GM19468 (cell line): Measurements from ENCODE around the gene FRMPD4.

ENCODE experiments used
- ATAC-seq: cut with Tn5 transposase; IDR thresholded peaks from one replicate; pipeline ENCODE4 v1.9.1; 2021; ENCODE audit warnings: mild to moderate bottlenecking, moderate library complexity, moderate number of reproducible peaks; ENCODE audit not compliant: unreplicated experiment; ENCODE audit errors: extremely low read depth

Gene FRMPD4

DNA sequence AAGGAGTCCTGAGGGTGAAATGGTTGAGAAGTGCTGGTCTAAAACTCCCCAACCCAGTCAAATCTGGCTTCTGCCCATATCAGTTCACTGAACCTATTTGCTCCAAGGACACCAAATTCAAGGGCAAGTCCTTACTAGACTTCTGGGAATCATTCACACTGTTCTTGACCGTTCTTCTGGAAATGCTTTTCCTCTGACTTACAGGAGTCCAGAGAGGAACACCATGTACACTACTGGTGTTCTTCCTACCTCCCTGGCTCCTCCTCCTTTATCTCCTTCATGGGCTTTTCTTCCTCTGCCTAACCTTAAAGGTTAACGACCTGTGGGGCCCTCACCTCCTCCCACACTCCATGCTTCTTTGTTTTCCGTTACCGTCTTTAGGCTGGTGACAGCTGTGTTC is 281.3 kb downstream of the FRMPD4 start:
- ATAC-seq = no peak

- ATAC-seq = no peak
Measured at GRCh38 chrX:12421918-12422317, 283.6 kb downstream of the FRMPD4 start.

DNA sequence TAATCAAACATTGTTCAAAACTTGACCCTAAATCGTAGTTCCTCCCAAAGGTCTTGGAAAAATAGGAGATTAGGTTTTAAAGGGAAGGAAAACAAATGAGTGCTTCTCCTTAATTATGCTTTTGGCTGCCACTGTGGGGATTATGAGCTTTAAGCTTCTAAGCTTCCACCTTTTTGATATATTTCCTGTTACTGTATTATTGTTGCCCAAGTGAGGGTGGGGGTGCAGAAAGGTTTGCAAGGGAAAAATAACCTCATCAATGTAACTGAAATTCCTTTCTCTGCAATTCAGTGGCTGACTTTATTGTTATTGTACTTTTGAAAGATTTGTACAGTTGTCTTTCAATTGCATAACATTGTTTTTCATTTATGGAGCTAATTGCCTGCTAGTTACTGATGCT is 285.1 kb downstream of the FRMPD4 start:
- ATAC-seq = no peak

DNA sequence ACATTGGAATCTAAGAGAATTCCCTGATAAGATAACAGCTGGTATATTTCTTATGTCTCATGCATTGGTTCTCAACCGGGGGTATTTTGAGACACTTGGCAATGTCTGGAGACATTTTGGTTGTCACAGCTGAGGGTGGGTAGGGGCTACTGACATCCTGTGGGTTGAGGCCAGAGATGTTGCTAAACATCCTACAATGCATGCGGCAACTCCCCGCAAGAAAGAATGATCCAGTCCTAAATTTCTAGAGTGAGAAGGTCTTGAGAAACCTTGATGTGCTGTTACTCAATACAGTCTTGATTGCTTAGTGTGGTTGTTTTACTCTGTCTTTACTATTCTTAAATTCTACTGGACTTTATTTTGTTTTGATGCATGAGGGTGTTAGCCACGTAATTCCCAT is 287.2 kb downstream of the FRMPD4 start:
- ATAC-seq = no peak

DNA sequence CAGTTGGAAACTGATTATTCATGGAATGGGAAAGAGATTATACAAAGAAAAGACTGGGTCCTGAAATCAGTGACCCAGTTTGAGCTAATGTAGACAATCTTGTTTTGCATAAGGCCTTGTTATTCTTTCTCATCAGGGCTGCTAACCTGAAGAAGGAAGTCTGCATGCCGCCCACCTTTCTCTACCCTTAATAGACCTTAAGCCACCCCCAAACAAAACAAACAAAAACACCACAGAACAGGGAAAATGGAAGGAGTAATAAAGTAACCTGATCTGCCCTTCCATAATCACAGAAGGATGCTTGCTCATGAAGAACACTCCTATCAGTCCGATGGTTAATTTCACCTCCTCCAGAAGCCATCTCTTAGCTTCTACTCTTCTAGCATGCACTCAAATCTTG is 288.1 kb downstream of the FRMPD4 start:
- no peak for ATAC-seq

GRCh38 chrX:12434493-12434892 is 296.2 kb downstream of the FRMPD4 start:
- no peak for ATAC-seq

DNA sequence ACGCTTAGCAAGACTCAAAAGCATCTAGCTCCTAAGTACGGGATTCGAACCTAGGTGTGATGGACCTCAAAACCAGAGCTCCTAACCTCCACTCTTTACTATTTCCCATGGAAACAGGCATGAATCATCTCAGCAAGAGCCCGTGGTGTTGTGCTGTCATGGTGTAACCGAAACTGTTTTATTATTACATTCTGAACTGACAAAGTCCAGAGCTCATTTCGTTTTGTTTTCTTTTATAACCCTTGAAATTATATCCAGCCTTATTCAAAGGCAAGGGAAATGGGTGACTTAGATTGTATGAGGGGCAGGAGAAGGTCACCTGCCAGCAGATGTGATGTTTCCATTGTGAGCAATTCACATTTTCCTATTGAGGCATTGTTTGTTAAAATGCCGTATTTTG is 301.1 kb downstream of the FRMPD4 start:
- no peak for ATAC-seq

DNA sequence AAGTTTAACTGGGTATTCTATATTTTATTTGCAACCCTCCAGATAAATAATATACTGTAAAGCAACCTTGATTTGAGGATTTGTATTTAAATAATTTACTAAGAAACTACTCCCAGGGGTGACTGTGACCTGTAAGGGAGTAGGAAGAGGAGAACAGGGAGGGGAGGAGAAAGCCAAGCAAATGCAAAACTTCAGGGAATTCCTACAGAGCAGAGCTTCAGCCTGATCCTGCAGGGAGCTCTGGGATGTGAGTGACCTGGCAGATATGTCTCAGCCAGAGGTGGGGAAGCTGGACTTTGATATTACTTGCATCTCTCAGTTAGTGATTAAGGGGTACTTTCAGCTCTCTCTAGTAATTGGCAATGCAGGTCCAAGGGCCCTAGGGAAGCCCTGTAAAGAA is 302.0 kb downstream of the FRMPD4 start:
- no peak for ATAC-seq

- ATAC-seq = no peak
Measured at GRCh38 chrX:12441381-12442128, 303.3 kb downstream of the FRMPD4 start.

DNA sequence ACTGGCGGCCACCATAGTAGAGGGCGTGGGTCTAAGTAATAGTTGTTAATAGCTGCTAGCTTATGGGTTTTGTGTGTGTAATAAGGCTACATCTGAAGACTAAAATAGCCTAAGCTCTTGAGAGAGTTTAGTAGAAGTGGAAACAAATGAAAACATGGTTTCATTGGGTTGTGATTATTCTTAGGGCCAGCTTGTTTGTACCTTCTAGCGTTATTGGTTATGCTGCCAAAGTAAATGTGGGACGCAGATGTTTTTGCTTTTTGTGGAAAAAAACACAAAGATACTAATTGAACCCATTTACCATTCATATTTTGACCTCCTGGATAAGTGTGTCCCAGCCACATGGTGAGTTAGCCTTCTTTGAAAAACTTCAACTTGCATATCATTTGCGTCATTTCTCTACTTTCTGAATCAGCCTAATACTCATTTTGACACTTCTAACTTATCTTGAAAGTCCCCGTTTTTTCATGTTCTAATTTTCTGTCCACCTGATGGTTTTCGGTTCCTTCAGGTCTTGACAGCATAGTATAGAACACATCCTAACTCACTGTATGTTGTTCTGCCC is 305.3 kb downstream of the FRMPD4 start:
- ATAC-seq = peak; percentile 70

DNA sequence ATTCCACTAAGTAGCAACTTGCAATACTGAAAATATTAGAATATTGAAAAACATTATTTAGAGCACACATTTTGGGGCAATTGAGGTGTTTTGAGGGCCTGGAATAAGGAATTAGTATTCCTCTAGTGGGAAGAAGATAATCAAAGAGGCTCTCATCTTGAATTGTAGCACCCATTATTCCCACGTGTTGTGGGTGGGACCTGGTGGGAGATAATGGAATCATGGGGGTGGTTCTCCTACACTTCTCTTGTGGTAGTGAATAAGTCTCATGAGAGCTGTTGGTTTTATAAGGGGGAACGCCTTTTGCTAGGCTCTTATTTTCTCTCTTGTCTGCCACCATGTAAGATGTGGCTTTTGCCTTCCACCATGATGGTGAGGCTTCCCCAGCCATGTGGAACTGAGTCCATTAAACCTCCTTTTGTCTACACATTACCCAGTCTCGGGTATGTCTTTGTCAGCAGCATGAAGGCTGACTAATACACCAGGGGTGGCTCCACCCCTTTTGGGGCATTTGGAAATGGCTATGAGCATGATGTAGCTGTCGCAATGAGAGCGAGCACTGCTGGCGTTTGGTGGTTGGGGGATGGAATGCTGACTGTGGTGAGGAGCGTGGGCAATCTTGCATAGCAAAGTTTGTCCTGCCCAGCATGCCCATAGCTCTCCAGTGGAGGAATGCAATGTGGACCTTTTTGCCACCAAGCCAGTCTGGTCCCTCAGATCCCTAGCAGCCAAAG is 308.2 kb downstream of the FRMPD4 start:
- no peak for ATAC-seq

DNA sequence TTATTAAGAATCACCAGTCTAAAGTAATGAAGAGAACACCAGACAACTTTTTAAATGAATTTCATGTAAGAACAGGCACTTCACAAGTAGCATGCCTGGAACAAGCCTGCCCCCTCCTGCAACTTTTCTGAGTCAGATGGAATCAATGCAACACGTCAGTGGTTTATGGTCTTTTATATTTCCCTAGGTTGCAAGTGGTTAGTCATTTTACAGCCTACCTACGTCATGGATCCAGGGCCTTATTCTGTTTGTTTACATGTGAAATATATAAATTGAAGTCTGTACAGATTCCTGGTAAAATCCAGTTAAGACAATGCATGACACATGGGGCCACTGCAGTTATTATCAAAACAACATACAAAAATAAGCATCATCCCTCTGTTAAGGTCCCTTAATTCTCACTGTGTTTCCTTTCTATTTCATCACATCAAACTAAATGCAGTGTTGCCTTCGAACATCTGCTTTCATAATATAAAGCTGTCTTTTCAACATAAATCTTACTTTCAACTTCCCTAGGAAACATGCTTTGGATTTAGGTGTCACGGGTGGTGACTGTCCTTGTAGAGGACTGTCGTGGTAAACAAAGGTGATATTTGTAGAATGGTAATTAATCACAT is 309.3 kb downstream of the FRMPD4 start:
- no peak for ATAC-seq

DNA sequence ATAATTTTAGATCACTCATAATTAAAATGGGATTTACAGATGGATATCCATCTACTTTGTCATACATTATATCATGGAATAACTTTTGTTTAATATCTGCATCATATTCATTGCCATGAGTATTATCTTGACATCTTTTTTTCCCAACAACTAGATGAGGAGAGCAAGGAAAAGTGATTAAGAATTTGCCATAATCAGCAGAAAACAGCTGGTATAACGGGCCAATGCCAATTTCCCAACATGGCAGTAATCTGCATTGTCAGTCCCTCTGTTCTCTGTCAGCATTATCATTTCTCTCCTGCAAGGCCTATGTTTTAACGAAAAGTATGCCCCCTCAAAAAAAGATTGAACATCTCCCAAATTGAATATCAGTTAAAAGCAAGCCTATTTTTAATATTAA is 314.0 kb downstream of the FRMPD4 start:
- no peak for ATAC-seq

GRCh38 chrX:12460929-12461328 is 322.7 kb downstream of the FRMPD4 start:
- ATAC-seq = no peak

DNA sequence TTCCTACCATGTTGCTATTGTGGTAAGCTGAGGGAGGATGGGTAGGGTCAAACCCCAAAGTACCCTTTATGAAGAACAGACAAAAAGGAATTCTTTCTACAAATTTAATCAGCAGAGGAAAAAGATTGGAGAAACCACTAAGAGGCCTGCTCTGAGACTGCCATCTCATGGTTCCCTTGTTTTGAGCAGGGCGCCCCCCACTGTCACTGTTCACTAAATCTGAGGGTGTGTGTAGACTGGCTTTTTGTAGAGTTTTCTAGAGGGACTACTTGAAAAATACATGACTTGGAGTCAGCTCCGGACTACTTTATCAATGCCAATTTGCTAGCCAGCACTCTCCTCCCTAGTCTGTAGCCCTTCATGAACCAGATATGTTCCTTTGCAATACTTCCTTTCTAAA is 324.8 kb downstream of the FRMPD4 start:
- ATAC-seq = no peak

- ATAC-seq = no peak
Measured at GRCh38 chrX:12463873-12464272, 325.6 kb downstream of the FRMPD4 start.

DNA sequence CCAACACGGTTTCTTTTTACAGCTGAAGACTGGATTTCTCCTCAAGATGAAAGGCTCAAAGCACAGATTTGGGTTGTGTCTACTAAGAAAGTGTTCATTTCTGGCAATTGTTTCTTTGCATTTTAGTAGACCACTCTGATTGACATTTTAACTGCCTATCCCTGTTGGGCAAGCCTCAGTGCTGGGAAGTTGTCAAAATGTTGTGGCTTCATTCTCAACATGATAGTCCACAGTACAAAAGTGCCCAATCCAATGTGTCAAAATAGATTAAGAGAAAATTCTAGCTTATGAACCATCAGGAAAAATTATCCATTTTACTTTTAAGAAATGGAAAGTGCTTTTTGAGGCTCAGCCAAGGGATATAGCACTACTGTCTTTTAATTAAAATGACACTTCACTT is 329.0 kb downstream of the FRMPD4 start:
- no peak for ATAC-seq

- ATAC-seq = no peak
Measured at GRCh38 chrX:12469296-12469695, 331.0 kb downstream of the FRMPD4 start.

GRCh38 chrX:12471061-12471460 is 332.8 kb downstream of the FRMPD4 start:
- ATAC-seq = no peak

DNA sequence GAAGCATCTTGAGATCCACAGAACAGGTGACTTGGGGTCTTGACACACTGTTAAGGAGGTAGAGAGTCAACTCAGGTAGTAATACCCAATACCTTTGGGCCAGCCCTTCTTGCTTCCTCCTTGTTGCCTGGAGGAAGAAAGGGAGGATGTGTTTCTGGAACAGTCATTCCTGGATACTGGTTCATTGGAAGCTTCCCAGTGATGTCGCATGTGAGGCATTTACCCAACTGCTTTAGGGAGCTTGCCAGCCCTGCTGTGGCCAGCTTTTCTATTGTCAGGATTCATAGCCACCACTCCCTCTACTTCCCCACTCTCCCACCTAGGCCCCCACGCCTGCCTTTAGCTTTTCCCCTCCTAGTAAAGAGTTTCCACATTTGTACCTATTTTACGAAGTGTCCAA is 342.7 kb downstream of the FRMPD4 start:
- no peak for ATAC-seq

DNA sequence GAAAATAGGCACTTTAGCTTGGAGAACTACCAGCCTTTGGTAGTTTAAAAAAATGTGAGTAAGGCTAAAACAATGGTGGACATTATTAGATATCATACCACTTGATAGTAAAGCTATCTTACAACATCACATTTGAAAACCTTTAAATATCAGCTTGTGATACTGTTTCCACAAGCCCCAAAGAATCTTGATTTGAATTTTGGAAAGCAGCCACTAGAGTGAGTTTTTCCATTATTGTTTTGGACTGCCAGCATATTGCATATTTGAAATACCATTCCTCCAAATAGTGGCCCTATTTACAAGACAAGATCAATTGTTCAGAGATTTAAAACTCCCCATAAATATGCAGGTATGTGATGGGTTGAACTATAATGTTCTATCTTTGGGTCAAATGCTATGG is 349.9 kb downstream of the FRMPD4 start:
- ATAC-seq = no peak
